IMR-90 (cell line): ENCODE results near the gene PDZRN3. TPM values are rescaled to one million over a fixed set of nuclear protein-coding genes. Genes with fewer than 3 reads are reported as not detected.

Experiments used
- ATAC-seq: fragments of 200-7000 bp; cut with Tn5 transposase; 2 replicates; pipeline ENCODE4 v1.9.1; 2020; ENCODE audit warnings: low read depth, mild to moderate bottlenecking, moderate library complexity
- BruUV-seq: library from RNA; stranded (reverse); fragments of 400-500 nt; replicated peaks from 2 replicates; lab custom pipeline; 2021; lab: Mats Ljungman, UMichigan
- CTCF ChIA-PET: fragments of 300-600 bp; formaldehyde crosslinking; extraction: SDS; loops from one replicate; lab custom pipeline; 2021; ENCODE audit warnings: antibody characterized with exemption; lab: Yijun Ruan, JAX
- POLR2A ChIA-PET: fragments of 300-600 bp; sonication (Branson Sonifier 250); formaldehyde crosslinking; loops from one replicate; lab custom pipeline; 2022; ENCODE audit warnings: antibody characterized with exemption; ENCODE audit not compliant: unreplicated experiment; lab: Charles Lee
- DNase-seq: peaks from one replicate; pipeline ENCODE4 v3.0.0; 2013
- H2AFZ ChIP-seq: replicated peaks from 2 replicates; pipeline ENCODE3; 2013; ENCODE audit warnings: low read length, mild to moderate bottlenecking; ENCODE audit not compliant: poor library complexity
- H2AK5ac ChIP-seq: 2 replicates; pipeline ENCODE4 v1.6.1; 2013; ENCODE audit warnings: low read depth, low read length, inconsistent platforms
- H2AK9ac ChIP-seq: replicated peaks from 2 replicates; pipeline ENCODE3; 2013; ENCODE audit warnings: mild to moderate bottlenecking, low read depth, low read length, moderate library complexity; ENCODE audit not compliant: poor library complexity
- H2BK120ac ChIP-seq: 2 replicates; pipeline ENCODE4 v1.6.1; 2013; ENCODE audit warnings: low read depth, low read length, inconsistent platforms
- H2BK15ac ChIP-seq: 3 replicates; pipeline ENCODE4 v1.6.1; 2013; ENCODE audit warnings: low read depth, low read length, inconsistent platforms
- H2BK20ac ChIP-seq: 2 replicates; pipeline ENCODE4 v1.6.1; 2013; ENCODE audit warnings: low read depth, mild to moderate bottlenecking, inconsistent platforms, low read length, moderate library complexity
- H2BK5ac ChIP-seq: 2 replicates; pipeline ENCODE4 v1.6.1; 2013; ENCODE audit warnings: mild to moderate bottlenecking, low read depth, low read length, inconsistent platforms; ENCODE audit not compliant: poor library complexity, severe bottlenecking
- H3K14ac ChIP-seq: replicated peaks from 2 replicates; pipeline ENCODE4 v1.6.1; 2013; ENCODE audit warnings: low read depth, low read length, inconsistent platforms
- H3K18ac ChIP-seq: 2 replicates; pipeline ENCODE4 v1.6.1; 2013; ENCODE audit warnings: low read depth, low read length, control low read depth
- H3K23ac ChIP-seq: 2 replicates; pipeline ENCODE4 v1.6.1; 2013; ENCODE audit warnings: low read depth, low read length, inconsistent platforms
- H3K27ac ChIP-seq: 2 replicates; pipeline ENCODE4 v1.5.1; 2013; ENCODE audit warnings: mild to moderate bottlenecking, control low read depth, low read length; ENCODE audit not compliant: insufficient read depth
- H3K27me3 ChIP-seq: 2 replicates; pipeline ENCODE4 v1.6.1; 2013; ENCODE audit warnings: low read length; ENCODE audit not compliant: control insufficient read depth, insufficient read depth
- H3K36me3 ChIP-seq: 2 replicates; pipeline ENCODE4 v1.6.1; 2013; ENCODE audit warnings: low read length, mixed read lengths; ENCODE audit not compliant: control insufficient read depth, insufficient read depth
- H3K4ac ChIP-seq: 2 replicates; pipeline ENCODE4 v1.6.1; 2013; ENCODE audit warnings: low read depth, low read length, inconsistent platforms
- H3K4me1 ChIP-seq: 2 replicates; pipeline ENCODE4 v1.6.1; 2013; ENCODE audit warnings: low read length, mixed read lengths; ENCODE audit not compliant: control insufficient read depth, insufficient read depth
- H3K4me2 ChIP-seq: 2 replicates; pipeline ENCODE4 v1.6.1; 2013; ENCODE audit warnings: low read depth, mild to moderate bottlenecking, control low read depth, low read length, moderate library complexity
- H3K4me3 ChIP-seq: 2 replicates; pipeline ENCODE4 v1.5.1; 2013; ENCODE audit warnings: low read depth, mild to moderate bottlenecking, control low read depth, low read length, moderate library complexity; ENCODE audit not compliant: insufficient read depth
- H3K56ac ChIP-seq: 2 replicates; pipeline ENCODE4 v1.6.1; 2013; ENCODE audit warnings: low read length, inconsistent platforms; ENCODE audit not compliant: insufficient read depth; ENCODE audit errors: extremely low read depth
- H3K79me1 ChIP-seq, 2 experiments: 2 replicates each; pipeline ENCODE4 v1.6.1; 2013; ENCODE audit warnings: low read length in 2 of 2, inconsistent platforms in 1 of 2, low read depth in 1 of 2
- H3K9ac ChIP-seq: 2 replicates; pipeline ENCODE4 v1.6.1; 2013; ENCODE audit warnings: low read depth, low read length, control low read depth
- H3K9me1 ChIP-seq: 2 replicates; pipeline ENCODE4 v1.6.1; 2013; ENCODE audit warnings: low read length, inconsistent platforms; ENCODE audit not compliant: insufficient read depth
- H3K9me3 ChIP-seq: 2 replicates; pipeline ENCODE4 v1.6.1; 2013; ENCODE audit warnings: low read length; ENCODE audit not compliant: control insufficient read depth, insufficient read depth
- H4K20me1 ChIP-seq: 2 replicates; pipeline ENCODE4 v1.6.1; 2013; ENCODE audit warnings: low read length, inconsistent platforms; ENCODE audit not compliant: insufficient read depth
- H4K5ac ChIP-seq: 2 replicates; pipeline ENCODE4 v1.6.1; 2013; ENCODE audit warnings: mild to moderate bottlenecking, low read depth, low read length, control low read depth
- H4K8ac ChIP-seq, 2 experiments: 2 replicates each; pipeline ENCODE4 v1.6.1; 2013; ENCODE audit warnings: low read depth in 2 of 2, low read length in 2 of 2, control low read depth in 1 of 2, inconsistent platforms in 1 of 2
- H4K91ac ChIP-seq: 2 replicates; pipeline ENCODE4 v1.6.1; 2013; ENCODE audit warnings: low read depth, low read length, inconsistent platforms; ENCODE audit not compliant: insufficient read depth
- BHLHE40 ChIP-seq: fragments of 150-350 bp; IDR thresholded peaks from 2 replicates; pipeline ENCODE4 v1.6.1; 2016; ENCODE audit warnings: mild to moderate bottlenecking, low read depth, low read length
- CEBPB ChIP-seq: IDR thresholded peaks from 2 replicates; pipeline ENCODE4 v1.6.1; 2012; ENCODE audit warnings: low read depth, low read length, improper control_type of control experiment
- CHD1 ChIP-seq: IDR thresholded peaks from 2 replicates; pipeline ENCODE4 v1.6.1; 2012; ENCODE audit warnings: low read depth, low read length, improper control_type of control experiment
- FOS ChIP-seq: fragments of 150-350 bp; IDR thresholded peaks from 2 replicates; pipeline ENCODE4 v1.6.1; 2016; ENCODE audit warnings: low read depth, low read length
- MAFK ChIP-seq: IDR thresholded peaks from 2 replicates; pipeline ENCODE4 v1.6.1; 2012; ENCODE audit warnings: low read depth, low read length, improper control_type of control experiment
- MAZ ChIP-seq: IDR thresholded peaks from 2 replicates; pipeline ENCODE4 v1.6.1; 2012; ENCODE audit warnings: low read depth, mild to moderate bottlenecking, low read length, improper control_type of control experiment, moderate library complexity, borderline replicate concordance
- MXI1 ChIP-seq: IDR thresholded peaks from 2 replicates; pipeline ENCODE4 v1.6.1; 2012; ENCODE audit warnings: low read depth, mild to moderate bottlenecking, low read length, moderate library complexity, borderline replicate concordance
- NFE2L2 ChIP-seq: fragments of 150-350 bp; IDR thresholded peaks from 2 replicates; pipeline ENCODE4 v1.6.1; 2016; ENCODE audit warnings: low read depth, mild to moderate bottlenecking, low read length
- RAD21 ChIP-seq: IDR thresholded peaks from 2 replicates; pipeline ENCODE4 v1.6.1; 2012; ENCODE audit warnings: low read length, improper control_type of control experiment
- RCOR1 ChIP-seq: IDR thresholded peaks from 2 replicates; pipeline ENCODE4 v1.6.1; 2012; ENCODE audit warnings: mild to moderate bottlenecking, low read length, improper control_type of control experiment; ENCODE audit not compliant: insufficient replicate concordance
- RFX5 ChIP-seq: IDR thresholded peaks from 2 replicates; pipeline ENCODE4 v1.8.0; 2012; ENCODE audit warnings: low read depth, mild to moderate bottlenecking, low read length, moderate library complexity
- SMC3 ChIP-seq: fragments of 150-350 bp; IDR thresholded peaks from 2 replicates; pipeline ENCODE4 v1.6.1; 2016; ENCODE audit warnings: low read depth, mild to moderate bottlenecking, antibody characterized with exemption, low read length, moderate library complexity
- WGBS, 2 experiments: methylation state at CpG; one replicate each; pipeline versions ENCODE4 v1.1.5 to v1.1.7; 2013; ENCODE audit warnings: missing lambda C conversion rate in 2 of 2; ENCODE audit not compliant: insufficient read length in 1 of 2; ENCODE audit errors: extremely low coverage in 2 of 2; 5-methylcytosine and 5-hydroxymethylcytosine counted together
- dilution Hi-C: fragments of 300-500 bp; cut with HindIII; formaldehyde crosslinking; loops from one replicate; pipeline ENCODE4 v1.14.3; 2018; ENCODE audit warnings: low sequenced_read_pairs; ENCODE audit not compliant: unreplicated experiment
- in situ Hi-C: fragments of 300-500 bp; cut with MboI; formaldehyde crosslinking; loops from 3 replicates; pipeline ENCODE4 v1.14.3; 2019; ENCODE audit warnings: low sequenced_read_pairs, inconsistent platforms, mixed read lengths
- intact Hi-C: fragments of 100-400 bp; cut with micrococcal nuclease; formaldehyde crosslinking; loops from 2 replicates; pipeline ENCODE4 v1.10.0; 2022
- polyA plus RNA-seq, 3 experiments: library from polyadenylated mRNA; depleted of rRNA; stranded (reverse); fragments of >200 nt; gene quantifications; 2 replicates each; pipeline ENCODE4 v1.2.3, GENCODE V29; 2012; ENCODE audit warnings: low replicate concordance in 1 of 3
- total RNA-seq: library from RNA; depleted of rRNA; stranded (reverse); fragments of >200 nt; gene quantifications from 2 replicates; pipeline ENCODE4 v1.2.3, GENCODE V29; 2012
- TF ChIP-seq, protein P1 (sequence below): fragments of 150-350 bp; IDR thresholded peaks from 2 replicates; pipeline ENCODE4 v1.6.1; 2017; ENCODE audit warnings: mild to moderate bottlenecking, antibody characterized with exemption, low read length, low read depth
- TF ChIP-seq, protein P2 (sequence below): fragments of 150-350 bp; IDR thresholded peaks from 2 replicates; pipeline ENCODE4 v1.6.1; 2016; ENCODE audit warnings: low read depth, mild to moderate bottlenecking, low read length, moderate library complexity, borderline replicate concordance

Gene PDZRN3
- total and polyA plus RNA-seq, 2 of the 4 experiments (the other 2 are of a cell fraction) = 9.4 to 17.0 TPM

DNA sequence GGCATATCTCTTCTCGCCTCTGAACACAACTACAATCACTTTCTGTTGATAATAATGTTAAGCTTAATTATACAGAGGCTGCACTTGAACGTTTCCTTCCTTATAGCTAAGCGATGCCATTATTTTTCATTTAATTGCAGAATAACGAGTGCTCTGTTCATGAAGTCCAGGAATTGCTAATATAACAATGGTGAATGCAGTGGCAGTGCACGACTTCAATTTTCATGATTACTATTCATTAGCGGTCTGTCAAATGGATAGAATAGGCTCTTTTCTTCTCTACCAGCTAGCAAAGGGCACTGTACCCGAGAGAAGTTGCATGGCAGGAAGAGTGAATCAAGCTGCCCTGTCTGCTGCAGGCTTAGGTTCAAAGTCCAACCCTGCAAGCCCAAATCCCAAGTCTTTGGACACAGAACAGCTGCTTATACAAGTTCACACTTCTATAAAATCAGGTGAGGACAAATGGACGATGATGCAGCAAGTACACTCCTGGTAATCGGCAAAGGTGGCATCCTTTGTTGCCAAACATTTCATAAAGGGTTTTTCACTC is 75.6 kb downstream of the PDZRN3 start:
- Histone ChIP-seq H2BK15ac (peak overlapping the region; percentile 48; the same call in 2 of the 3 replicates), H3K9me3 (no peaks in the 10 kb centered on the region), H3K56ac (no peak overlapping the region), H4K8ac (0 out of 4 replicates have a peak overlapping the region, but pooled peaks of 1 of the 2 experiments have one; percentile 5), H2AFZ (no peak overlapping the region), H3K9me1 (peaks cover 20% of the 10 kb centered on the region), H3K27me3 (no peaks in the 10 kb centered on the region), H4K5ac (no peak overlapping the region), H3K4me1 (peaks cover 16% of the 10 kb centered on the region), H2AK5ac (no peak overlapping the region; the same call in 1 of the 2 replicates), H4K20me1 (0 out of 2 replicates have a peak, but pooled peaks cover 5% of the 10 kb centered on the region), H2AK9ac (no peak overlapping the region), H3K36me3 (no peaks in the 10 kb centered on the region), H4K91ac (no peak overlapping the region), H3K14ac (no peak overlapping the region), H2BK120ac (peak overlapping the region; percentile 56), H3K4ac (no peak overlapping the region; the same call in 1 of the 2 replicates), H2BK20ac (no peak overlapping the region; the same call in 1 of the 2 replicates), H3K79me1 (peaks cover 14 to 40% of the 10 kb centered on the region in 2 experiments), H3K4me2 (no peak overlapping the region), H3K9ac (no peak overlapping the region), H3K23ac (no peak overlapping the region), H3K27ac (no peak overlapping the region), H3K18ac (no peak overlapping the region), H2BK5ac (no peak overlapping the region), H3K4me3 (no peak overlapping the region)
- in situ Hi-C loops (no loop called here), dilution Hi-C loops (no loop called here), intact Hi-C loops (loop anchor here (5.0 kb wide), 1 partner anchor 37 kb away; no protein-coding TSS in a partner anchor)
- TF ChIP-seq MAFK (no peak), RAD21 (no peak), BHLHE40 (no peak), MXI1 (no peak), FOS (no peak), NFE2L2 (no peak), MAZ (no peak), RFX5 (no peak), CHD1 (no peak), RCOR1 (no peak), CEBPB (no peak), SMC3 (no peak)
- TF ChIP-seq, protein P1, sequence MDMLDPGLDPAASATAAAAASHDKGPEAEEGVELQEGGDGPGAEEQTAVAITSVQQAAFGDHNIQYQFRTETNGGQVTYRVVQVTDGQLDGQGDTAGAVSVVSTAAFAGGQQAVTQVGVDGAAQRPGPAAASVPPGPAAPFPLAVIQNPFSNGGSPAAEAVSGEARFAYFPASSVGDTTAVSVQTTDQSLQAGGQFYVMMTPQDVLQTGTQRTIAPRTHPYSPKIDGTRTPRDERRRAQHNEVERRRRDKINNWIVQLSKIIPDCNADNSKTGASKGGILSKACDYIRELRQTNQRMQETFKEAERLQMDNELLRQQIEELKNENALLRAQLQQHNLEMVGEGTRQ = no peak
- TF ChIP-seq, protein P2, sequence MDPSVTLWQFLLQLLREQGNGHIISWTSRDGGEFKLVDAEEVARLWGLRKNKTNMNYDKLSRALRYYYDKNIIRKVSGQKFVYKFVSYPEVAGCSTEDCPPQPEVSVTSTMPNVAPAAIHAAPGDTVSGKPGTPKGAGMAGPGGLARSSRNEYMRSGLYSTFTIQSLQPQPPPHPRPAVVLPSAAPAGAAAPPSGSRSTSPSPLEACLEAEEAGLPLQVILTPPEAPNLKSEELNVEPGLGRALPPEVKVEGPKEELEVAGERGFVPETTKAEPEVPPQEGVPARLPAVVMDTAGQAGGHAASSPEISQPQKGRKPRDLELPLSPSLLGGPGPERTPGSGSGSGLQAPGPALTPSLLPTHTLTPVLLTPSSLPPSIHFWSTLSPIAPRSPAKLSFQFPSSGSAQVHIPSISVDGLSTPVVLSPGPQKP = no peak
- DNase-seq = no peak
- ATAC-seq = no peak
- ChIA-PET CTCF (no interaction called here), POLR2A (no interaction called here)
- no TSS peak for BruUV-seq
- WGBS, 2 experiments = no CpG with 5 or more reads among the region's 9 CpGs
